Measurements from ENCODE around the gene SYNE1. TPM values are rescaled to one million over a fixed set of nuclear protein-coding genes. Genes with fewer than 3 reads are reported as not detected.
A peak's percentile ranks its signal among the peaks of the same experiment; 100 is the strongest.

Gene SYNE1
- total and polyA plus RNA-seq, 7 donors: 6.0 to 74.6 (median 16.5) TPM

- intact Hi-C loops (cut with DNase I): no loop called here
- DNase-seq (no peak), ATAC-seq (no peak)
- H3K9me3 ChIP-seq: peaks cover 4% of the 10 kb centered on the region
- 72 to 88% (median 80%) methylated on average over 7 of the region's 7 CpGs for WGBS, 3 donors
- H3K27ac ChIP-seq: no peak overlapping the region
- no peaks in the 10 kb centered on the region for H3K36me3 ChIP-seq (ENCODE audit: insufficient read depth in 1 of 2, low read depth in 1 of 2)
- H3K27me3 ChIP-seq (ENCODE audit: insufficient read depth in 3 of 3, low read length in 2 of 3): no peaks in the 10 kb centered on the region
- H3K4me3 ChIP-seq: no peak overlapping the region
- H3K4me1 ChIP-seq: no peaks in the 10 kb centered on the region
- TF ChIP-seq, protein P1, sequence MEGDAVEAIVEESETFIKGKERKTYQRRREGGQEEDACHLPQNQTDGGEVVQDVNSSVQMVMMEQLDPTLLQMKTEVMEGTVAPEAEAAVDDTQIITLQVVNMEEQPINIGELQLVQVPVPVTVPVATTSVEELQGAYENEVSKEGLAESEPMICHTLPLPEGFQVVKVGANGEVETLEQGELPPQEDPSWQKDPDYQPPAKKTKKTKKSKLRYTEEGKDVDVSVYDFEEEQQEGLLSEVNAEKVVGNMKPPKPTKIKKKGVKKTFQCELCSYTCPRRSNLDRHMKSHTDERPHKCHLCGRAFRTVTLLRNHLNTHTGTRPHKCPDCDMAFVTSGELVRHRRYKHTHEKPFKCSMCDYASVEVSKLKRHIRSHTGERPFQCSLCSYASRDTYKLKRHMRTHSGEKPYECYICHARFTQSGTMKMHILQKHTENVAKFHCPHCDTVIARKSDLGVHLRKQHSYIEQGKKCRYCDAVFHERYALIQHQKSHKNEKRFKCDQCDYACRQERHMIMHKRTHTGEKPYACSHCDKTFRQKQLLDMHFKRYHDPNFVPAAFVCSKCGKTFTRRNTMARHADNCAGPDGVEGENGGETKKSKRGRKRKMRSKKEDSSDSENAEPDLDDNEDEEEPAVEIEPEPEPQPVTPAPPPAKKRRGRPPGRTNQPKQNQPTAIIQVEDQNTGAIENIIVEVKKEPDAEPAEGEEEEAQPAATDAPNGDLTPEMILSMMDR (IDR thresholded peaks at IDR 0.05): no peak
These were observed 164.8 kb downstream of the SYNE1 start for GRCh38 chr6:152472325-152472724.

- Histone ChIP-seq H3K36me3 (ENCODE audit: insufficient read depth in 1 of 2, low read depth in 1 of 2) (no peaks in the 10 kb centered on the region), H3K4me1 (no peaks in the 10 kb centered on the region), H3K27ac (no peak overlapping the region), H3K9me3 (peaks cover 4% of the 10 kb centered on the region), H3K4me3 (peak overlapping the region; percentile 32), H3K27me3 (ENCODE audit: insufficient read depth in 3 of 3, low read length in 2 of 3) (no peaks in the 10 kb centered on the region)
- WGBS, 3 donors: 47 to 60% (median 50%) methylated on average over 11 of the region's 11 CpGs
- ATAC-seq: no peak
- TF ChIP-seq, protein P1 (IDR thresholded peaks at IDR 0.05): no peak
- intact Hi-C loops (cut with DNase I): no loop called here
- no peak for DNase-seq
These were observed 165.5 kb downstream of the SYNE1 start for GRCh38 chr6:152471456-152472265.

- no peaks in the 10 kb centered on the region for H3K9me3 ChIP-seq
- peak overlapping the region; percentile 38 for H3K4me3 ChIP-seq
- WGBS, 3 donors: 74 to 83% (median 76%) methylated on average over 7 of the region's 7 CpGs
- no peaks in the 10 kb centered on the region for H3K36me3 ChIP-seq (ENCODE audit: insufficient read depth in 1 of 2, low read depth in 1 of 2)
- intact Hi-C loops (cut with DNase I): no loop called here
- H3K27ac ChIP-seq: no peak overlapping the region
- TF ChIP-seq, protein P1 (IDR thresholded peaks at IDR 0.05): no peak
- no peaks in the 10 kb centered on the region for H3K4me1 ChIP-seq
- DNase-seq: no peak
- H3K27me3 ChIP-seq (ENCODE audit: insufficient read depth in 3 of 3, low read length in 2 of 3): no peaks in the 10 kb centered on the region
- no peak for ATAC-seq
These were observed 174.0 kb downstream of the SYNE1 start for GRCh38 chr6:152463164-152463563.

GRCh38 chr6:152462716-152463115 is 174.4 kb downstream of the SYNE1 start:
- Histone ChIP-seq H3K9me3 (no peaks in the 10 kb centered on the region), H3K4me1 (no peaks in the 10 kb centered on the region), H3K27ac (no peak overlapping the region), H3K36me3 (ENCODE audit: insufficient read depth in 1 of 2, low read depth in 1 of 2) (no peaks in the 10 kb centered on the region), H3K4me3 (peak overlapping the region; percentile 38), H3K27me3 (ENCODE audit: insufficient read depth in 3 of 3, low read length in 2 of 3) (no peaks in the 10 kb centered on the region)
- no peak for DNase-seq
- TF ChIP-seq, protein P1 (IDR thresholded peaks at IDR 0.05): no peak
- no peak for ATAC-seq
- intact Hi-C loops (cut with DNase I): no loop called here
- 58 to 76% (median 67%) methylated on average over 6 of the region's 6 CpGs for WGBS, 3 donors
